Measurements from ENCODE around the gene LRP11.

- no peak for TF ChIP-seq CTCF (IDR thresholded peaks at IDR 0.05)
- TF ChIP-seq POLR2A (IDR thresholded peaks at IDR 0.05), result no peak
Measured at GRCh38 chr6:149769676-149770075, 94.5 kb downstream of the LRP11 start.

Measured in lower leg skin (tissue), 3 donors.